ENCODE measurements around the gene CDH18.

The CDH18 gene

GRCh38 chr5:19713740-19714139 is 274.3 kb downstream of the CDH18 start:
- no peak for DNase-seq

- DNase-seq = no peak
These were observed 278.6 kb downstream of the CDH18 start for GRCh38 chr5:19709403-19709802.

GRCh38 chr5:19706776-19707175 is 281.2 kb downstream of the CDH18 start:
- DNase-seq = no peak

GRCh38 chr5:19701731-19702130 is 286.3 kb downstream of the CDH18 start:
- DNase-seq = peak; percentile 5

GRCh38 chr5:19694949-19695611 is 292.9 kb downstream of the CDH18 start:
- DNase-seq = no peak

GRCh38 chr5:19690978-19691377 is 297.0 kb downstream of the CDH18 start:
- DNase-seq = no peak

GRCh38 chr5:19685473-19685872 is 302.5 kb downstream of the CDH18 start:
- no peak for DNase-seq

- DNase-seq = peak; percentile 47
These were observed 311.1 kb downstream of the CDH18 start for GRCh38 chr5:19676895-19677294.

- no peak for DNase-seq
These were observed 327.3 kb downstream of the CDH18 start for GRCh38 chr5:19660679-19661078.

GRCh38 chr5:19655627-19656026 is 332.4 kb downstream of the CDH18 start:
- no peak for DNase-seq

GRCh38 chr5:19638461-19638860 is 349.5 kb downstream of the CDH18 start:
- DNase-seq = no peak

GRCh38 chr5:19630876-19631275 is 357.1 kb downstream of the CDH18 start:
- peak; percentile 21 for DNase-seq

- DNase-seq = no peak
These were observed 361.8 kb downstream of the CDH18 start for GRCh38 chr5:19626211-19626610.

- DNase-seq = no peak
These were observed 362.4 kb downstream of the CDH18 start for GRCh38 chr5:19625562-19625961.

GRCh38 chr5:19619571-19619970 is 368.4 kb downstream of the CDH18 start:
- no peak for DNase-seq

GRCh38 chr5:19616701-19617215 is 371.2 kb downstream of the CDH18 start:
- DNase-seq = peak; percentile 58

- DNase-seq = peak; percentile 13
These were observed 372.3 kb downstream of the CDH18 start for GRCh38 chr5:19615661-19616060.

GRCh38 chr5:19615071-19615470 is 372.9 kb downstream of the CDH18 start:
- DNase-seq = no peak

GRCh38 chr5:19608444-19609002 is 379.5 kb downstream of the CDH18 start:
- no peak for DNase-seq

GRCh38 chr5:19605846-19606407 is 382.1 kb downstream of the CDH18 start:
- DNase-seq = no peak

GRCh38 chr5:19584131-19584530 is 403.9 kb downstream of the CDH18 start:
- DNase-seq = no peak

- DNase-seq = peak; percentile 20
These were observed 410.1 kb downstream of the CDH18 start for GRCh38 chr5:19577882-19578281.

GRCh38 chr5:19568004-19568403 is 420.0 kb downstream of the CDH18 start:
- DNase-seq = no peak

GRCh38 chr5:19565466-19565865 is 422.5 kb downstream of the CDH18 start:
- no peak for DNase-seq
